ENCODE data around the gene ACTA2.

ACTA2 gene

GRCh38 chr10:88958721-88959120, 6.1 kb upstream of the ACTA2 start:
- in situ Hi-C loops (cut with MboI; ENCODE audit: low sequenced_read_pairs, unreplicated experiment) = no loop called here
- no peak for DNase-seq (ENCODE audit: low spot score)
- TF ChIP-seq, protein P1, sequence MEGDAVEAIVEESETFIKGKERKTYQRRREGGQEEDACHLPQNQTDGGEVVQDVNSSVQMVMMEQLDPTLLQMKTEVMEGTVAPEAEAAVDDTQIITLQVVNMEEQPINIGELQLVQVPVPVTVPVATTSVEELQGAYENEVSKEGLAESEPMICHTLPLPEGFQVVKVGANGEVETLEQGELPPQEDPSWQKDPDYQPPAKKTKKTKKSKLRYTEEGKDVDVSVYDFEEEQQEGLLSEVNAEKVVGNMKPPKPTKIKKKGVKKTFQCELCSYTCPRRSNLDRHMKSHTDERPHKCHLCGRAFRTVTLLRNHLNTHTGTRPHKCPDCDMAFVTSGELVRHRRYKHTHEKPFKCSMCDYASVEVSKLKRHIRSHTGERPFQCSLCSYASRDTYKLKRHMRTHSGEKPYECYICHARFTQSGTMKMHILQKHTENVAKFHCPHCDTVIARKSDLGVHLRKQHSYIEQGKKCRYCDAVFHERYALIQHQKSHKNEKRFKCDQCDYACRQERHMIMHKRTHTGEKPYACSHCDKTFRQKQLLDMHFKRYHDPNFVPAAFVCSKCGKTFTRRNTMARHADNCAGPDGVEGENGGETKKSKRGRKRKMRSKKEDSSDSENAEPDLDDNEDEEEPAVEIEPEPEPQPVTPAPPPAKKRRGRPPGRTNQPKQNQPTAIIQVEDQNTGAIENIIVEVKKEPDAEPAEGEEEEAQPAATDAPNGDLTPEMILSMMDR (IDR thresholded peaks at IDR 0.05; ENCODE audit: borderline replicate concordance, control extremely low read depth, extremely low read depth, insufficient read depth, missing control alignments) = no peak

- in situ Hi-C loops (cut with MboI; ENCODE audit: low sequenced_read_pairs, unreplicated experiment) = no loop called here
- TF ChIP-seq, protein P1 (IDR thresholded peaks at IDR 0.05; ENCODE audit: borderline replicate concordance, control extremely low read depth, extremely low read depth, insufficient read depth, missing control alignments) = no peak
- DNase-seq (ENCODE audit: low spot score) = no peak
These were observed 4.8 kb upstream of the ACTA2 start for GRCh38 chr10:88957381-88957780.

GRCh38 chr10:88954458-88955083, 2.0 kb upstream of the ACTA2 start:
- in situ Hi-C loops (cut with MboI; ENCODE audit: low sequenced_read_pairs, unreplicated experiment) = no loop called here
- no peak for DNase-seq (ENCODE audit: low spot score)
- TF ChIP-seq, protein P1 (IDR thresholded peaks at IDR 0.05; ENCODE audit: borderline replicate concordance, control extremely low read depth, extremely low read depth, insufficient read depth, missing control alignments) = no peak

GRCh38 chr10:88953662-88954061, 1.1 kb upstream of the ACTA2 start:
- DNase-seq (ENCODE audit: low spot score) = no peak
- in situ Hi-C loops (cut with MboI; ENCODE audit: low sequenced_read_pairs, unreplicated experiment) = no loop called here
- TF ChIP-seq, protein P1 (IDR thresholded peaks at IDR 0.05; ENCODE audit: borderline replicate concordance, control extremely low read depth, extremely low read depth, insufficient read depth, missing control alignments) = no peak

GRCh38 chr10:88949912-88950837, 2.4 kb downstream of the ACTA2 start:
- in situ Hi-C loops (cut with MboI; ENCODE audit: low sequenced_read_pairs, unreplicated experiment) = no loop called here
- TF ChIP-seq, protein P1 (IDR thresholded peaks at IDR 0.05; ENCODE audit: borderline replicate concordance, control extremely low read depth, extremely low read depth, insufficient read depth, missing control alignments) = no peak
- DNase-seq (ENCODE audit: low spot score) = no peak

DNA sequence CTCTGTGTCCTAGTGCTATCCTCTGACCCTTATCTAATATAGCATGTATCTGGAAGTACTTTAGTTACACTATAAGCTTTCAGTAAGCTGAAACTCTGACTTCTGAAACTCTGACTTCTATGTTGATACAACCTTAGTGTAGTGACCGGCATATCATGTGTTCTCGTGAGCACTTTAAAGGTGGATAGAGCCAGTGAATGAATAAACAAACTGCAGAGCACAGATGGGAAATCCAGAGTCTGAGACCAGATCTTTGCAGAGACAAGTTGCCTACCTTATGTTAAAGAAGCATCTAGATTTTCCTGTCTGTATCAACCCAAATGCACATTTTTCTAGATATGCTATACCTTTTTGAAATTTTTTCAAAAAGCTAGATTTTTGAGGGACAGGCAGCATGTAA, 3.5 kb downstream of the ACTA2 start:
- DNase-seq (ENCODE audit: low spot score) = no peak
- TF ChIP-seq, protein P1 (IDR thresholded peaks at IDR 0.05; ENCODE audit: borderline replicate concordance, control extremely low read depth, extremely low read depth, insufficient read depth, missing control alignments) = no peak
- in situ Hi-C loops (cut with MboI; ENCODE audit: low sequenced_read_pairs, unreplicated experiment) = no loop called here
